ENCODE results near the gene FAM76B.

DNA sequence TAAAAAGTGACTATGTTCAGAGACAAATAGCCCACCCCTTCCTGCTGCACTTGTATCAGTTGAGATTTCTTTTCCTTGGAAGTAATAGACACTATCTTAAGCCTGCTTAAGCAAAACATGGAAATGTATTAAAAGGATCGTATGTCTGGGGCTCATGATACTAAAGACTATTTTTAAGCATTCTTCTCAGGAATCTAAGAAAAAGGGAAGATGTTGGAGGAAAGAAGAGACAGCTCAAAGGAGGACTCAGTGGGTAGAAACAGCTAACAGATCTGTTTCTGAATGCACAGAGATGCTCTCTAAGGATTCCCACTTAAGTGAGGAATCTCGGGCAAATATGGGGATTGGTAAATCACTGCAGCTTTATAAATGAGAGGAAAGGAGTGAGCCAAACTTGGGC, 62.5 kb downstream of the FAM76B start:
- TF ChIP-seq CTCF (conservative IDR thresholded peaks at IDR 0.05; ENCODE audit: low read depth, low read length) (no peak), EZH2 (IDR thresholded peaks at IDR 0.05; ENCODE audit: borderline replicate concordance, low read depth, low read length, poor library complexity, severe bottlenecking) (no peak)

All from A673 (cell line).